Keratinocyte (primary cell): ENCODE measurements around the gene LRRC28.

Experiments used
- CTCF ChIP-seq, 3 experiments: IDR thresholded peaks in 1 of 3; conservative IDR thresholded peaks in 1 of 3; optimal IDR thresholded peaks in 1 of 3; 2 replicates in 2 of 3; 3 replicates in 1 of 3; pipeline versions ENCODE3 to v1.5.1; 2011; ENCODE audit warnings: low read length in 3 of 3, mild to moderate bottlenecking in 3 of 3, moderate library complexity in 2 of 3, control low read depth in 1 of 3, inconsistent platforms in 1 of 3; ENCODE audit not compliant: insufficient read depth in 2 of 3; ENCODE audit errors: extremely low read depth in 1 of 3
- EZH2 ChIP-seq: IDR thresholded peaks from one replicate; pipeline ENCODE4 v1.6.1; 2012; ENCODE audit warnings: inconsistent platforms, mild to moderate bottlenecking, low read length, moderate library complexity

- no peak for TF ChIP-seq CTCF (optimal IDR thresholded peaks at IDR 0.05 in 1 of 3, IDR thresholded peaks at IDR 0.05 in 1 of 3, conservative IDR thresholded peaks at IDR 0.05 in 1 of 3; ENCODE audit: extremely low read depth in 1 of 3, insufficient read depth in 2 of 3, low read length in 3 of 3)
- TF ChIP-seq EZH2, result no peak
Measured at GRCh38 chr15:99275525-99276128, 24.3 kb downstream of the LRRC28 start.
